OCI-M2 (cell line): ENCODE data around the gene KIF13A.
"Not testable (repeated sequence)": the region's sequence is repeated elsewhere in the genome, so short reads cannot be mapped to it uniquely, and the experiment has no call there.

Experiments used
- DNase-seq: peaks from one replicate; lab custom pipeline; 2025; ENCODE audit not compliant: unreplicated experiment; lab: John Stamatoyannopoulos, UW

KIF13A gene

GRCh38 chr6:17987447-17987696 is at the start of gene KIF13A:
TSS of gene KIF13A (minus strand) at chr6:17987635. CDS start at chr6:17987463, 172 bp downstream.
- no peak for DNase-seq

DNA sequence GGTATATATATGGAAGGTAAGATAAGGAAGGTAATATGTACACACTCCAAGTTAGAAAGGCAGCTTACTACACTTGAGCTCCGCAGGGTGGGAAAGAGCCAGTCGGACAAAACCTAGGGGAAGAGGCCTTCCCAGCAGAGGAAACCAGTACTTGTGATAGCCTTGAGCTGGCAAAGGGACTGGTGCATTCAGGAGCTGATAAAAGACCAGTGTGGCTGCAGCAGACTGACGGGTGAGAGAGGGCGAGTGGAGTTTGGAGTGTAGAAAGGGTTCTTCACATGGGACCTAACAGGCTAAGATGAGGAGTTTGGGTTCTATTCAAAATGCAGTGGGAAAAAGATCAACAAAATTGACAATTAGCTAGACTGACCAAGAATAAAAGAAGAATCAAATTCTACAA is 49.3 kb upstream of the KIF13A start:
- DNase-seq = no peak

DNA sequence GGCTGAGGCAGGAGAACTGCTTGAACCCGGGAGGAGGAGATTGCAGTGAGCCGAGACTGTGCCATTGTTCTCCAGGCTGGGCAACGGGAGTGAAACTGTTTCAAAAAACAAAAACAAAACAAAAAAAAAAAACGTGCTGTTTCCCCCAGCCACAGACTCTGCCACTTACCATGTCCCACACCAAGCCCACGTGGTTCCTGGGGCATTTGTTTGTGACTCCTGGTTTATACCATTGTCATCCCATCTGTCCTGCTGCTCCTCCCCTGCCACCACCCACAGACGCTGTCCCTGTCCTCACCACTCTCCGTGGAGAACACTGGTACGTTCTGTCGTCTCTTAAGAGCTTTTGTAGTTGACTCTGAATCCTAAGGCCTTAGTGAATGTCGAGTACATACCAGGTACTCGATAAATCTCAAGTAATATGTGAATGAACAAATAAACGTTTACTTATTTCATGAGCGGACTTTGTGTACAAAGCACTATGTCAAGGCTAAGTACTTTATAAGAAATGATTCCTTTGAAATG is 48.0 kb upstream of the KIF13A start:
- DNase-seq = no peak

GRCh38 chr6:18034798-18035202 is 47.4 kb upstream of the KIF13A start:
- no peak for DNase-seq

DNA sequence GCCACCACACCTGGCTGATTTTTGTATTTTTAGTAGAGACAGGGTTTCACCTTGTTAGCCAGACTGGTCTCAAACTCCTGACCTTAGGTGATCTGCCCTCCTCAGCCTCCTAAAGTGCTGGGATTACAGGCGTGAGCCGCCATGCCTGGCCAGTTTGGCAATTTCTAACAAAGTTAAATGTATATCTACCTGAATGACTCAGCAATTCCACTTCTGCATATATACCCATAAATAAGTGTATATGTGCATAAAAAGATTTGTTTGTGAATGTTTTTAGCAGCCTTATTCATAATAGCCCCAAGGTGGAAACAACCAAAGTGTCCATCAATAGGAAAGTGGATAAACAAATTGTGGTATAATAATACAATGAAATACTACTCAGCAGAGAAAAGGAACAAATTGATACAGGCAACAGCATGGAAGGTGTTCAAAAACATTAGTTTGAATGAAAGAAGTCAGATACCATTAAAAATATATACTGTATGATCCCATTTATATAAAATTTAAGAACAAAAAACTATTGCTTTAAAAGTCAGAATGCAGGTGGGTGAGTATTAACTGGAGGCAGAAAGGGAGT is 44.3 kb upstream of the KIF13A start:
- DNase-seq = no peak

- no peak for DNase-seq
Observed at GRCh38 chr6:18031189-18031588, 43.8 kb upstream of the KIF13A start.

DNA sequence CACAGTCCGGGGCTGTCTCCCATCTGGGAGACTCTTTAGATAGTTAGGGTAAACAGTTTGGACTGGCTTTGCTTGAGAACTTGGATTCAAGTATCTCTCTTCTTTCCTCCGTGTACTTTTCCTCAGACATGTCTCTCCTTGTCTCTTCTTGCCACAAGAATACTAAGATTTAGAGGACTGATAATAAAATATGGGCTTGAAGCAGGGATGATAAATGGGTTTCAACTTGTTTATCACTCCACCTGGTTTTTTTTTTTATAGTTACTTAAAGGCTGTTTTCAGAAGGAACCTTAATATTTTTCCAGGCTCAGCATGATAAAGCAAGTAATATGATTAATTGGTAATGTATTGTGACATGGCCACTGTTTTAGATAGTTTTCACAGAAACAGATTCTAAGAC is 40.9 kb upstream of the KIF13A start:
- DNase-seq = no peak

- no peak for DNase-seq
Observed at GRCh38 chr6:18025596-18025995, 38.2 kb upstream of the KIF13A start.

GRCh38 chr6:18024876-18025275 is 37.4 kb upstream of the KIF13A start:
- DNase-seq = no peak

DNA sequence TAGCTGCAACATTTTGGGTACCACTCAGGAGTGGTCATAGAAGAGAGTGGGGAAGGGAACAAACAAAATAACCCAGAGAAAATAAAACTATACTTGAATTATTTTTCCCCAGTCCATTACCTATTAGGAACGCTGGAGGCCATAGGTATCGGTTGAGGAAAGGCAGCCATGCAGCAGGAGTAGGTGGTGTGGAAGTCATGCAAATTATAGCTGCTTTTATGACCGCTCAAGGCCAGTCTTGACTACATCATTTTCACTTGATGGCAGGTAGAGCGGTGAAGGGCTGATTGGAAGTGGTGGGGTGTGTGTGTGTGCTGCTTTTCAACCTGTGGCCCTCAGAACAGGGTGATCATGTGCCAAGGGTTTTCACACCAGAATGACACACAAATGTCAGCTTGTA is 36.5 kb upstream of the KIF13A start:
- no peak for DNase-seq

GRCh38 chr6:18022398-18023231 is 35.2 kb upstream of the KIF13A start:
- no peak for DNase-seq

DNA sequence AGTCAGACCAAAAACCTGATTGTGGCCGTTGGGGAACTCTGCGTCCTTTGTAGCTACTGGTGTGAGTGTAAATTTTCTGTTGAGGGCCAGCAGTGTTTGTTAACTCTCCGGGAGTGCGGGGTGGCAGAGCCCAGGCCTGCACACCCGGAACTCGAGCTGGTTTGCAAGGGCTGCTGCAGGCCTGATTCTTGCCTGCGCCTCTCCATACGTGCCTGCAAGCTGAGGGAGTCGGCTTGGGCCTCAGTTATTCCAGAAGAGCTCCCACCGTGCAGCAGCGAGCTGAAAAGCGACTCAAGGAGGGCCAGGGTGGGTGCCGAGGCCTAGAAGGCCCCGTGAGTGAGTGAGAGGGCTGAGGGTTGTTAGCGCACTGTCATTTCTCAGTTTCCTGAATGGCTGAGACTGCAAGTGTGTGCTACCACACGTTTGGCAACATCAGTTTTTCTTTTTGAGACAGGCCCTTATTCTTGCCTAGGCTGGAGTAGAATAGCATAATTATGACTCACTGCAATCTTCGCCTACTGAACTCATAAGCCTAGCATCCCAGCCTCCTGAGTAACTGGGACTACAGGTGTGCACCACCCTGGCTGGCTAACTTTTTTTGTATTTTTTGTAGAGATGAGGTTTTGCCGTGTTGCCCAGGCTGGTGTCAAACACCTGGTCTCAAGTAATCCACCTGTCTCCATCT is 33.9 kb upstream of the KIF13A start:
- no peak for DNase-seq

DNA sequence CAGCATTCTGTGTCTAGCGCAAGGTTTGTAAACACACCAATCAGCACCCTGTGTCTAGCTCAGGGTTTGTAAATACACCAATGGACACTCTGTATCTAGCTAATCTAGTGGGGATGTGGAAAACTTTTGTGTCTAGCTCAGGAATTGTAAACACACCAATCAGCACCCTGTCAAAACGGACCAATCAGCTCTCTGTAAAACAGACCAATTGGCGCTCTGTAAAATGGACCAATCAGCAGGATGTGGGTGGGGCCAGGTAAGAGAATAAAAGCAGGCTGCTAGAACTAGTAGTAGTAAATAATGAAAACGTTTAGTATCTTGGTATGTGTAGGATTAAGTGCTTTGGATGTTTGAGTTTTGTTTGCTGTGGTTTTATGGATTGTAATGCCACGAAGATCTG is 33.1 kb upstream of the KIF13A start:
- DNase-seq = not testable (repeated sequence)

GRCh38 chr6:18019539-18020534 is 32.4 kb upstream of the KIF13A start:
- DNase-seq = no peak

DNA sequence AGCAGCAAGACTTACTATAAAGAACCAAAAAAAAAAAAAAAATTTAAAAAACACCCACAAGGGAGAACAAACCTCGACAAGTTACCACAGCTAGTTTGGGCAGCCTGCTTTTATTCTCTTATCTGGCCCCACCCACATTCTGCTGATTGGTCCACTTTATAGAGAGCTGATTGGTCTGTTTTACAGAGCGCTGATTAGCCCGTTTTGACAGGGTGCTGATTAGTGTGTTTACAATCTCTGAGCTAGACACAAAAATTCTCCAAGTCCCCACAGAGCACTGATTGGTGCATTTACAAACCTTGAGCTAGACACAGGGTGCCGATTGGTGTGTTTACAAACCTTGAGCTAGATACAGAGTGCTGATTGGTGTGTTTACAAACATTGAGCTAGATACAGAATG is 31.7 kb upstream of the KIF13A start:
- not testable (repeated sequence) for DNase-seq

GRCh38 chr6:18016698-18017097 is 29.3 kb upstream of the KIF13A start:
- DNase-seq = no peak

GRCh38 chr6:18016133-18016532 is 28.7 kb upstream of the KIF13A start:
- DNase-seq = no peak

GRCh38 chr6:18011287-18011686 is 23.9 kb upstream of the KIF13A start:
- DNase-seq = no peak

- DNase-seq = not testable (repeated sequence)
Observed at GRCh38 chr6:18010540-18010939, 23.1 kb upstream of the KIF13A start.

GRCh38 chr6:18004256-18004985 is 17.0 kb upstream of the KIF13A start:
- no peak for DNase-seq
